ENCODE data around the gene ZNF138.
"Not testable (repeated sequence)": the region's sequence is repeated elsewhere in the genome, so short reads cannot be mapped to it uniquely, and the experiment has no call there.

The ZNF138 gene

GRCh38 chr7:64839910-64840309 is 45.7 kb downstream of the ZNF138 start:
- no peak for DNase-seq

GRCh38 chr7:64849250-64849923 is 55.2 kb downstream of the ZNF138 start:
- DNase-seq: no peak

- DNase-seq: no peak
Observed at GRCh38 chr7:64849924-64850499, 55.8 kb downstream of the ZNF138 start.

- DNase-seq: no peak
Observed at GRCh38 chr7:64853679-64854078, 59.5 kb downstream of the ZNF138 start.

- no peak for DNase-seq
Observed at GRCh38 chr7:64854969-64855368, 60.7 kb downstream of the ZNF138 start.

- DNase-seq: no peak
Observed at GRCh38 chr7:64863021-64863420, 68.8 kb downstream of the ZNF138 start.

- not testable (repeated sequence) for DNase-seq
Observed at GRCh38 chr7:64863530-64863929, 69.3 kb downstream of the ZNF138 start.

- DNase-seq: no peak
Observed at GRCh38 chr7:64863969-64864368, 69.7 kb downstream of the ZNF138 start.

GRCh38 chr7:64867863-64868440 is 73.7 kb downstream of the ZNF138 start:
- no peak for DNase-seq

- no peak for DNase-seq
Observed at GRCh38 chr7:64868499-64868898, 74.3 kb downstream of the ZNF138 start.

GRCh38 chr7:64869121-64869725 is 75.0 kb downstream of the ZNF138 start:
- DNase-seq: no peak

GRCh38 chr7:64869912-64870562 is 75.8 kb downstream of the ZNF138 start:
- no peak for DNase-seq

GRCh38 chr7:64870656-64871055 is 76.4 kb downstream of the ZNF138 start:
- no peak for DNase-seq

GRCh38 chr7:64871761-64872160 is 77.5 kb downstream of the ZNF138 start:
- DNase-seq: no peak

- no peak for DNase-seq
Observed at GRCh38 chr7:64872351-64873154, 78.3 kb downstream of the ZNF138 start.

- no peak for DNase-seq
Observed at GRCh38 chr7:64873155-64873500, 78.9 kb downstream of the ZNF138 start.

- DNase-seq: no peak
Observed at GRCh38 chr7:64873517-64873916, 79.3 kb downstream of the ZNF138 start.

GRCh38 chr7:64874114-64874513 is 79.9 kb downstream of the ZNF138 start:
- DNase-seq: no peak

GRCh38 chr7:64874562-64875250 is 80.5 kb downstream of the ZNF138 start:
- no peak for DNase-seq

- DNase-seq: no peak
Observed at GRCh38 chr7:64875258-64875657, 81.0 kb downstream of the ZNF138 start.

GRCh38 chr7:64875658-64876406 is 81.6 kb downstream of the ZNF138 start:
- no peak for DNase-seq
